T1000 (cell line): Measurements from ENCODE around the gene SLC37A1.
"Not testable (repeated sequence)": the region's sequence is repeated elsewhere in the genome, so short reads cannot be mapped to it uniquely, and the experiment has no call there.

ENCODE experiments used
- DNase-seq: peaks from one replicate; lab custom pipeline; 2025; ENCODE audit warnings: mixed read lengths; lab: John Stamatoyannopoulos, UW

SLC37A1 gene

GRCh38 chr21:42619166-42619565 is 105.5 kb downstream of the SLC37A1 start:
- no peak for DNase-seq

GRCh38 chr21:42619841-42620240 is 106.2 kb downstream of the SLC37A1 start:
- no peak for DNase-seq

- DNase-seq, result no peak
Observed at GRCh38 chr21:42621166-42621818, 107.6 kb downstream of the SLC37A1 start.

- no peak for DNase-seq
Observed at GRCh38 chr21:42621819-42622177, 108.1 kb downstream of the SLC37A1 start.

GRCh38 chr21:42622284-42622683 is 108.6 kb downstream of the SLC37A1 start:
- DNase-seq, result no peak

GRCh38 chr21:42623694-42624093 is 110.0 kb downstream of the SLC37A1 start:
- no peak for DNase-seq

- no peak for DNase-seq
Observed at GRCh38 chr21:42624095-42624790, 110.6 kb downstream of the SLC37A1 start.

GRCh38 chr21:42624936-42625335 is 111.3 kb downstream of the SLC37A1 start:
- no peak for DNase-seq

- DNase-seq, result no peak
Observed at GRCh38 chr21:42626171-42626570, 112.5 kb downstream of the SLC37A1 start.

- DNase-seq, result no peak
Observed at GRCh38 chr21:42627527-42628289, 114.1 kb downstream of the SLC37A1 start.

GRCh38 chr21:42628466-42629061 is 114.9 kb downstream of the SLC37A1 start:
- DNase-seq, result not testable (repeated sequence)

GRCh38 chr21:42629933-42630589 is 116.4 kb downstream of the SLC37A1 start:
- DNase-seq, result no peak

- DNase-seq, result no peak
Observed at GRCh38 chr21:42630626-42631025, 117.0 kb downstream of the SLC37A1 start.
